Muscle of leg (tissue), 11 donors: ENCODE measurements around the gene NEUROG2. TPM values are rescaled to one million over a fixed set of nuclear protein-coding genes. Genes with fewer than 3 reads are reported as not detected.
A peak's percentile ranks its signal among the peaks of the same experiment; 100 is the strongest.

Source experiments
- DNase-seq: peaks from one replicate; pipeline ENCODE4 v3.0.0; 2013
- H3K27ac ChIP-seq: one replicate; pipeline ENCODE4 v1.5.1; 2013; ENCODE audit warnings: mild to moderate bottlenecking, low read length, control low read depth
- H3K27me3 ChIP-seq: one replicate; pipeline ENCODE4 v1.6.1; 2013; ENCODE audit warnings: low read length; ENCODE audit not compliant: control insufficient read depth, insufficient read depth
- H3K36me3 ChIP-seq: one replicate; pipeline ENCODE4 v1.6.1; 2013; ENCODE audit warnings: low read length; ENCODE audit not compliant: control insufficient read depth, insufficient read depth
- H3K4me1 ChIP-seq: one replicate; pipeline ENCODE4 v1.6.1; 2013; ENCODE audit warnings: low read length; ENCODE audit not compliant: control insufficient read depth, insufficient read depth
- H3K4me3 ChIP-seq: one replicate; pipeline ENCODE4 v1.5.1; 2013; ENCODE audit warnings: low read length, control low read depth
- H3K9me3 ChIP-seq: replicated peaks from 2 replicates; pipeline ENCODE4 v1.6.1; 2013; ENCODE audit warnings: low read depth, low read length; ENCODE audit not compliant: control insufficient read depth
- WGBS: methylation state at CpG from one replicate; pipeline ENCODE4 v1.1.5; 2013; ENCODE audit warnings: missing lambda C conversion rate; ENCODE audit not compliant: insufficient coverage; 5-methylcytosine and 5-hydroxymethylcytosine counted together
- polyA plus RNA-seq, 8 donors: library from polyadenylated mRNA; unstranded; fragments of 120-200 nt; gene quantifications; one replicate each; pipeline versions ENCODE4 v1.2.1 to v1.2.3, GENCODE V29; 2013; ENCODE audit warnings: inconsistent platforms in 1 of 8, low replicate concordance in 1 of 8; ENCODE audit not compliant: insufficient read length in 8 of 8, insufficient read depth in 1 of 8
- total RNA-seq: library from RNA; stranded (reverse); fragments of 120-200 nt; gene quantifications from one replicate; pipeline ENCODE4 v1.2.4, GENCODE V29; 2013

Gene NEUROG2
- total and polyA plus RNA-seq, 9 donors = not detected

- no peak overlapping the region for H3K4me3 ChIP-seq
- H3K9me3 ChIP-seq = no peaks in the 10 kb centered on the region
- H3K27ac ChIP-seq = no peak overlapping the region
- no peaks in the 10 kb centered on the region for H3K36me3 ChIP-seq
- no peak for DNase-seq
- WGBS = 100% methylated on average over 1 of the region's 2 CpGs
- no peaks in the 10 kb centered on the region for H3K4me1 ChIP-seq
- H3K27me3 ChIP-seq = no peaks in the 10 kb centered on the region
Measured at GRCh38 chr4:112550728-112551127, 34.7 kb upstream of the NEUROG2 start.

- no peak for DNase-seq
- Histone ChIP-seq H3K27ac (no peak overlapping the region), H3K27me3 (no peaks in the 10 kb centered on the region), H3K4me3 (no peak overlapping the region), H3K4me1 (no peaks in the 10 kb centered on the region), H3K36me3 (no peaks in the 10 kb centered on the region), H3K9me3 (no peaks in the 10 kb centered on the region)
- 80% methylated on average over 1 of the region's 2 CpGs for WGBS
Measured at GRCh38 chr4:112546476-112546875, 30.5 kb upstream of the NEUROG2 start.

GRCh38 chr4:112545346-112545745 is 29.4 kb upstream of the NEUROG2 start:
- Histone ChIP-seq H3K4me3 (no peak overlapping the region), H3K9me3 (no peaks in the 10 kb centered on the region), H3K27me3 (no peaks in the 10 kb centered on the region), H3K4me1 (no peaks in the 10 kb centered on the region), H3K27ac (no peak overlapping the region), H3K36me3 (no peaks in the 10 kb centered on the region)
- DNase-seq = no peak
- no CpG with 5 or more reads among the region's 3 CpGs for WGBS

GRCh38 chr4:112540695-112541094 is 24.7 kb upstream of the NEUROG2 start:
- Histone ChIP-seq H3K27ac (no peak overlapping the region), H3K9me3 (no peaks in the 10 kb centered on the region), H3K36me3 (no peaks in the 10 kb centered on the region), H3K4me1 (no peaks in the 10 kb centered on the region), H3K27me3 (no peaks in the 10 kb centered on the region), H3K4me3 (no peak overlapping the region)
- WGBS = no CpG with 5 or more reads among the region's 1 CpG
- DNase-seq = no peak

GRCh38 chr4:112536123-112536522 is 20.1 kb upstream of the NEUROG2 start:
- H3K4me1 ChIP-seq = no peaks in the 10 kb centered on the region
- no peak overlapping the region for H3K27ac ChIP-seq
- DNase-seq = no peak
- no peak overlapping the region for H3K4me3 ChIP-seq
- no peaks in the 10 kb centered on the region for H3K9me3 ChIP-seq
- no peaks in the 10 kb centered on the region for H3K36me3 ChIP-seq
- no CpG with 5 or more reads among the region's 2 CpGs for WGBS
- no peaks in the 10 kb centered on the region for H3K27me3 ChIP-seq

GRCh38 chr4:112532267-112532666 is 16.3 kb upstream of the NEUROG2 start:
- H3K27ac ChIP-seq = no peak overlapping the region
- H3K36me3 ChIP-seq = no peaks in the 10 kb centered on the region
- no peak for DNase-seq
- H3K27me3 ChIP-seq = no peaks in the 10 kb centered on the region
- 52% methylated on average over 2 of the region's 3 CpGs for WGBS
- no peaks in the 10 kb centered on the region for H3K4me1 ChIP-seq
- no peak overlapping the region for H3K4me3 ChIP-seq
- H3K9me3 ChIP-seq = no peaks in the 10 kb centered on the region

- Histone ChIP-seq H3K36me3 (no peaks in the 10 kb centered on the region), H3K4me1 (no peaks in the 10 kb centered on the region), H3K4me3 (no peak overlapping the region), H3K27ac (no peak overlapping the region), H3K9me3 (no peaks in the 10 kb centered on the region), H3K27me3 (peaks cover 4% of the 10 kb centered on the region)
- DNase-seq = no peak
- 0% methylated on average over 1 of the region's 1 CpG for WGBS
Measured at GRCh38 chr4:112531146-112531545, 15.2 kb upstream of the NEUROG2 start.

GRCh38 chr4:112526061-112526460 is 10.1 kb upstream of the NEUROG2 start:
- peaks cover 15% of the 10 kb centered on the region for H3K4me1 ChIP-seq
- no CpG with 5 or more reads among the region's 1 CpG for WGBS
- no peak overlapping the region for H3K4me3 ChIP-seq
- H3K9me3 ChIP-seq = no peaks in the 10 kb centered on the region
- no peak for DNase-seq
- H3K27me3 ChIP-seq = peaks cover 43% of the 10 kb centered on the region
- no peak overlapping the region for H3K27ac ChIP-seq
- H3K36me3 ChIP-seq = no peaks in the 10 kb centered on the region

GRCh38 chr4:112523764-112524505 is 8.0 kb upstream of the NEUROG2 start:
- DNase-seq = peak; percentile 41
- no peaks in the 10 kb centered on the region for H3K36me3 ChIP-seq
- peaks cover 61% of the 10 kb centered on the region for H3K27me3 ChIP-seq
- WGBS = 1% methylated on average over 39 of the region's 46 CpGs
- H3K4me1 ChIP-seq = peaks cover 20% of the 10 kb centered on the region
- H3K9me3 ChIP-seq = no peaks in the 10 kb centered on the region
- H3K27ac ChIP-seq = no peak overlapping the region
- peak overlapping the region; percentile 42 for H3K4me3 ChIP-seq

GRCh38 chr4:112523008-112523721 is 7.2 kb upstream of the NEUROG2 start:
- Histone ChIP-seq H3K4me1 (peaks cover 20% of the 10 kb centered on the region), H3K36me3 (no peaks in the 10 kb centered on the region), H3K27me3 (peaks cover 64% of the 10 kb centered on the region), H3K9me3 (no peaks in the 10 kb centered on the region), H3K4me3 (peak overlapping the region; percentile 42), H3K27ac (no peak overlapping the region)
- WGBS = 0% methylated on average over 26 of the region's 37 CpGs
- DNase-seq = peak; percentile 70
